ENCODE results near the gene MAD1L1.
"Not testable (repeated sequence)": the region's sequence is repeated elsewhere in the genome, so short reads cannot be mapped to it uniquely, and the experiment has no call there.

Gene MAD1L1

GRCh38 chr7:2048006-2048405 lies 184.7 kb downstream of the MAD1L1 start:
- DNase-seq (ENCODE audit: low read depth in 1 of 2, low spot score in 1 of 2): no peak

- DNase-seq (ENCODE audit: low read depth in 1 of 2, low spot score in 1 of 2): no peak
Observed at GRCh38 chr7:2046581-2047565, 185.9 kb downstream of the MAD1L1 start.

DNA sequence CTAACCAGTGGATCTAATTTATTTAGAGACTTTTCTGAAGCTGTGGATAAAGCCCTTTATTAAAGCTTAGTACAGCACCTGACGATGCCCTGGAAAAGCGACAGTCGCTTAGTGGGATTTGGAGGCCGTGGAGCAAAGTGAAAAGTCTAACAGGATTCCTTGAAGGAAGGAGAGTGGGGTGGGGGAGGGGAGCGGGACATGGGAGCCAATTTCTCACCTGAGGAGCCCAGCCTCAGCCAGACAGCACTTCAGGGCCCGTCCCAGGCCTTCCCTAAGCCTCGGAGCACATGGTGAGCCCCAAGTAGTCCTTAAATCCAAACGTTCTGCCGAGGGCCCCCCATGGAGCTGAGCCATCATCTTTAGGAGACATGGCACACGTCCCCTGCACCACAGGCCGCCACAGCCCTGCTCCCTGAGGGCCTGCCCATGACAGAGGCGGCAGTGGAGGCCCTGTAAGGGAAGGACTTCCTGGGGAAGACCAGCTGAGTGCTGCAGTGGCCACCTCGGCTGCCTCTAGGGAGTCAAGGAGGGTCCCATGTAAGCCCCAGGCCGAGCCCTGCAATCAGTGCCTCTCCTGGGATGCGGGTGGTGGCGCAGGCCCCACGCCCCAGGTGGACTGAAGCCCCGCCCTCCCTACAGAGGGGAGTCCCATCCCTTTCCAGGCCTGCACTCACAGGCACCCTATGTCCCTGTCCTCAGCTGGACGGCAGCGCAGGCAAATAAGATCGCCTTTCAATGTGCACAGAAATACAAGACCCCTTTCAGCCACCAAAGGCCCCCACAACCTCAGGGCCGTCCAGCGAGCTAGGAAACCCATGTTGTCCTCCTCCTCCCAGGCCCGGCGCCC lies 187.0 kb downstream of the MAD1L1 start:
- no peak for DNase-seq (ENCODE audit: low read depth in 1 of 2, low spot score in 1 of 2)

GRCh38 chr7:2044883-2045471 lies 187.8 kb downstream of the MAD1L1 start:
- DNase-seq (ENCODE audit: low read depth in 1 of 2, low spot score in 1 of 2): no peak

GRCh38 chr7:2044311-2044882 lies 188.3 kb downstream of the MAD1L1 start:
- DNase-seq (ENCODE audit: low read depth in 1 of 2, low spot score in 1 of 2): no peak

GRCh38 chr7:2043316-2044039 lies 189.3 kb downstream of the MAD1L1 start:
- no peak for DNase-seq (ENCODE audit: low read depth in 1 of 2, low spot score in 1 of 2)

- no peak for DNase-seq (ENCODE audit: low read depth in 1 of 2, low spot score in 1 of 2)
Observed at GRCh38 chr7:2042650-2043049, 190.1 kb downstream of the MAD1L1 start.

GRCh38 chr7:2041496-2042367 lies 191.0 kb downstream of the MAD1L1 start:
- no peak for DNase-seq (ENCODE audit: low read depth in 1 of 2, low spot score in 1 of 2)

- DNase-seq (ENCODE audit: low read depth in 1 of 2, low spot score in 1 of 2): no peak
Observed at GRCh38 chr7:2040893-2041270, 191.9 kb downstream of the MAD1L1 start.

DNA sequence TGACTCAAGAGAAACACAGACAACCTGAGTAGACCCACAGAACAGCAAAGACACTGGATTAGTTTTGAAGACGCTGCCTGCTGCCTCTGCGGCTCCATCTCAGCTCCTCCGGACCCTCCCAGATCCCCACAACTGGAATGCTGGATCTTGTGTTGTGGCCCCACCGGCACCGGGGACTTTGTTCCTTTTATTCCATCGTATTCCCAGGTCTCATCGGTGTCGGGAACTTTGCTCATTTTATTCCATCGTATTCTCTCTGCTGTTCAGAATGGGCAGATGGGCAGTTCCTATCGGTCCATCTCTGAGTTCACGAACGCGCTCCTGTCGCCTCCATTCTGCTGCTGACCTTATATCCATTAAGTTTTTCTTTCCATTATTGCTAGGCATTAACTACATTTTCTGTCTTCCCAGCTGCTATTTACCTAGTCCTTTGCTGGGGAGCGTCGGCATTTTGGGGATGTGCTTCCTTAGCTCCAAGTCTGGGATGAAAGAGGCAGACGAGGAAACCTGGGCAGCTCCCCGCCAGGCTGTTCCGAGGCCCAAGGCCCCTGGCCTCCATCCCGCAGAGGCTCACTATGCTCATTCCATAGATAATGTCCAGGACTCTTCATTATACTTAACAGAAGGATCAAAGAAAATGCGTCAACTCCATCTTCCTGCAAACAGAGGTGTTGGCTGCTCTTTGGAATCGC lies 192.4 kb downstream of the MAD1L1 start:
- DNase-seq (ENCODE audit: low read depth in 1 of 2, low spot score in 1 of 2): no peak

DNA sequence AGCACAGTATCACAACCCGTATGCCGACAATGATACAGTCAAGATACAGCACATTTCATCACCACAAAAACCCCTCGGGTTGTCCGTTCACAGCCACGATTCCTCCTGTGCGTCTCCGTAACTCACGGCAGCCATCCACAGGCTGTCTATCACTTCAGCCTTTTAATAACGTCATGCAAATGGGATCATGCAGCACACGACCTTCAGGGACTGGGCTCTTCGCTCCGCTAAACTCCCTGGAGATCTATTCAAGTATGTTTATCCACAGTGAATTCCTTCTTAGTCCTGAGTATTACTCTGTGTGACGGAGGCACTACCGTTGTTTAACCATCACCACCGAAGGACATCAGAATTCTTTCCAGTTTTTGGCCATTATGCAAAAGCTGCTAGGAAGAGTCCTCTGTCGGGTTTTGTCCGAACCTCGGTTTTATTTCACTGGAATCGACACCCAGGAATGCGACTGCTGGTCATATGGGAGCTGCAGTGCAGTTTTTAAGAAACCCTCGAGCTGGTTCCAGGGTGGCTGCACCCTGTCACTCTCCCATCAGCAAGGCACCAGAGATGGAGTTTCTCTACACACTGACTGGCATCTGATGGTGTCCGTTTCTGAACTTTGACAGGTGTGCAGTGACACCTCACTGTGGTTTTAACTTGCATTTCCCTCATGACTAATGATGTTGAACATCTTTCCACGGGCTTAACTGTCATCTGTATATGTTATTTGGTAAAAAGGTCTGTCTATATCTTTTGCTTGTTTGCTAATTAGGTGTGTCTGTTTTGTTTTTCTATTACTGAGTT lies 193.6 kb downstream of the MAD1L1 start:
- no peak for DNase-seq (ENCODE audit: low read depth in 1 of 2, low spot score in 1 of 2)

DNA sequence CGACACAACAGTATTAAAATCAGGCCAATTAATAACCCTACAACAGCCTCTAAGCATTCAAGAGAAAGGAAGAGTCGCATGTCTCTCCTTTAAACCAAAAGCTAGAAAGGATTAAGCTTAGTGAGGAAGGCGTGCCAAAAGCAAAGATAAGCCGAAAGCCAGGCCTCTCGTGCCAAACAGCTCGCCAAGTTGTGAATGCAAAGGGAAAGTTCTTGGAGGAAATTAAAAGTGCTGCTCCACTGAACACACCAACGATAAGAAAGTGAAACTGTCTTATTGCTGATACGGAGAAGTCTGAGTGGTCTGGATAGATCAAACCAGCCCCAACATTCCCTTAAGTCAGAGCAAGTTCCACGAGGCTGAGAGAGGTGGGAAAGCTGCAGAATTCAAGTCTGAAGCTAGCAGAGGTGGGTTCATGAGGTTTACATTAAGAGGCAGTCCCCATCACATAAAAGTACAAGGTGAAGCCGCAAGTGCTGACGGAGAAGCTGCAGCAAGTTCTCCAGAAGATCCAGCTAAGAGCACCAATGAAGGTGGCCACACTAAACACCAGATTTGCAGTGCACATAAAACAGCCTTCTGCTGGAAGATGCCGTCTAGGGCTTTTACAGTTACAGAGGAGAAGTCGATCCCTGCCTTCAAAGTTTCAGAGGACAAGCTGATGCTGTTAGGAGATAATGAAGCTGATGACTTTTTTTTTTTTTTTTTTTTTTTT lies 194.8 kb downstream of the MAD1L1 start:
- DNase-seq (ENCODE audit: low read depth in 1 of 2, low spot score in 1 of 2): peak in 1 of 2 donors; percentile 17

GRCh38 chr7:2037301-2037807 lies 195.4 kb downstream of the MAD1L1 start:
- DNase-seq (ENCODE audit: low read depth in 1 of 2, low spot score in 1 of 2): no peak

DNA sequence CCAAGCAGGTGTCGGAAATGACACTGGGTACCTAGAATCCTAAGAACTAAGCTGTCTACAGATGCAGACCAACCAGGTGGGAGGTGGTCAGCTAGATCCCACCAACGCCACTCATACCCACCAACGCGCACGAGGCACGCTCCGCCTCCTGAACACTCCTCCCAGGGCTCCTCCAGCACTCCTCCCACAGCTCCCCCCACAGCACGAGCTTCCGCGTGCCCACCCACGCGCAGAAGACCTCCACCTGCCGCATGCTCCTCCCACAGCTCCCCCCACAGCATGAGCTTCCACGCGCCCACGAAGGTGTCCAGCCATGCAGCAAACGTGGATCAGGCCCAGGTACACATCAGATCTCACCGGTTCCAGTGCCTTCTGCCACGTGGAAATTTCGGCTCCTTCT lies 196.0 kb downstream of the MAD1L1 start:
- DNase-seq (ENCODE audit: low read depth in 1 of 2, low spot score in 1 of 2): no peak

DNA sequence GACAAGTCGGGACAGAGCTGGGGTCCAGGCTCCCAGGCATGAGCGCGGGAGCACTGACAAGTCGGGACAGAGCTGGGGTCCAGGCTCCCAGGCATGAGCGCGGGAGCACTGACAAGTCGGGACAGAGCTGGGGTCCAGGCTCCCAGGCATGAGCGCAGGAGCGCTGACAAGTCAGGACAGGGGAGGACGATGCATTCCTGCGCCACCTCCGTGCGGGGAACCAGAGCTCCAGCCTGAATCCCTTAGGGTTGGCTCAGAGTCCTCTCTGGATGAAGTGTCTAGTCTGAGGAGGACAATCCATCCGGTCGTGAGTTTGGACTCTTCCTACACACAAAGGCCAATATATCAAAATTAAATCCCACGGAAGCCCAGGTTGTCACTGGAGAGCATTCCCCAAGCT lies 196.5 kb downstream of the MAD1L1 start:
- DNase-seq (ENCODE audit: low read depth in 1 of 2, low spot score in 1 of 2): not testable (repeated sequence)

DNA sequence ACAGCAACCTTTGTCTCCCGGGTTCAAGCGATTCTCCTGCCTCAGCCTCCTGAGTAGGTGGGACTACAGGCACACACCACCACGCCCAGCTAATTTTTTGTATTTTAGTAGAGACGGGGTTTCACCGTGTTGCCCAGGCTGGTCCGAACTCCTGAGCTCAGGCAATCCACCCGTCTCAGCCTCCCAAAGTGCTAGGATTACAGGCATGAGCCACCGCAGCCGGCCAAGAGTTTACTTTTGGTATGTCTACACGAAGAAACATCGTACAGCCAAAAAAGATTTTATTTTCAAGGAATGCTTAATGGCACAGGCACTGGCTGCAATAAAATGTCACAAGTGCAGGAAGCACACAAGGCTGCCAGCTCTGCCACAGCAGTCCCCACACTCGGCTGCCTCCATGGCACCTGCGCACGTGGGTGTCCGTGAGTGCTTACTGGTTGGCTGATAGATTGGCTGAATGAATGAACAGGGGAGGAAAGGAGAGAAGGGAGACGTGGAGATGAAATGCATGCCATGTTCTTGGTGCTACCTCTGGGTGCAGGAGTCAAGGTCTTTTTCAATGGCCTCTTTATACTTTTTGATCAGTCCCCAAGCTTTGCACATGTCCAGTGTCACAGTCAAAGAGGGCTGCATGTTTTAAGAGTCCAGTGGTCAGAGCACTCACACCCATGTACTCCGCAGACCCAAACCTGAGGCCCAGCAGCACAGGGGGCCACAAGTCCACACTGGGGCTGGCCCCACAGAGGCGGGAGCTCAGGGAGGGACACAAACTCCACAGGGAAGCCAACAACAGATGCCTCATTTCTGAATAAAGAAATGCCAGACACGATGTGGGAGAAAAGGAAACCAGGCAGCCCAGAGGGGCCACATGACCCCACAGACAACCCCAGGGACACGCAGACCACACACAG lies 198.2 kb downstream of the MAD1L1 start:
- no peak for DNase-seq (ENCODE audit: low read depth in 1 of 2, low spot score in 1 of 2)
